ENCODE data around the gene BSCL2.
A peak's percentile ranks its signal among the peaks of the same experiment; 100 is the strongest.
"Not testable (repeated sequence)": the region's sequence is repeated elsewhere in the genome, so short reads cannot be mapped to it uniquely, and the experiment has no call there.

Gene BSCL2

DNA sequence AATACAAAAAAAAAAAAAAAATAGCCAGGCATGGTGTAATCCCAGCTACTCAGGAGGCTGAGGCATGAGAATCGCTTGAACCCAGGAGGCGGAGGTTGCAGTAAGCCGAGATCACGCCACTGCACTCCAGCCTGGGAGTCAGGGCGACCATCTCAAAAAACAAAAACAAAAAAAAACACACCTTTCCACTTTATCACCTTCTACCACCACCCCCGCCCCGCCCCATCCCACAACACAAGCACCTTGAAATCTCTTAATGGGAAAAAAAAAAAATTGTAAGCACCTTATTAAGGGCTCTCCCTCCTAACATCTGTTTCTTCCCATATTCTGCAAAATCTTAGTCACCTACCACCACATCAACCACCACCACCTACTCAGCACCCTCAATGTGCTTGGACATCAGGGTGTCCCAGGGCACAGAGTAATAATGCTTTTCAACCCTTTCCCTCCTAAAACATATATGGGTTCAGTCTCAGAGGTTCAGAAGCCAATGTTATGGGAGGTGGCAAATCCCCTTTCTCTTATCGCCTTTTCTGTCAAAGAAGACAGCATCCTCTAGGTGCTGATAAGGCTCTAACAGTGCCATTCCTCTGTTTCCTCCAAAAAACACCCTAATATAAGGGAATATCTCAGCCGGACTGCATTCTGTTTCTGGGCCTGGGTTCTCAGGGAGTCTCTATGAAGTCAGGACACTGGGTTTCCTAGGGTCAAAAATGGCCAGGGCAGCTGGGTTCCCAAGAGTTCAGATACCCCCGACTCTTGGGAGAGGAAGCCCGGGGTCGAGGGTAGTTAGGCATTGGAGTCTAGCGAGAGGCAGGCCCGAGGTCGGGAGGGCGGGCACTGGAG is 54.8 kb downstream of the BSCL2 start:
- no peak for DNase-seq

DNA sequence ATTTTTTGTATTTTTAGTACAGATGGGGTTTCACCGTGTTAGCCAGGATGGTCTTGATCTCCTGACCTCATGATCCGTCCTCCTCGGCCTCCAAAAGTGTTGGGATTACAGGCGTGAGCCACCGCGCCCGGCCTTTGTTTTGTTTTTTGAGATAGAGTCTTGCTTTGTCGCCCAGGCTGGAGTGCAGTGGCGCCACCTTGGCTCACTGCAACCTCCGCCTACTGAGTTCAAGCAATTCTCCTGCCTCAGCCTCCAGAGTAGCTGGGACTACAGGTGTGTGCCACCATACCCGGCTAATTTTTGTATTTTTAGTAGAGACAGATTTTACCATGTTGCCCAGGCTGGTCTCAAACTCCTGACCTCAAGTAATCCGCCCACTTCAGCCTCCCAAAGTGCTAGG is 56.9 kb downstream of the BSCL2 start:
- DNase-seq, result not testable (repeated sequence)

DNA sequence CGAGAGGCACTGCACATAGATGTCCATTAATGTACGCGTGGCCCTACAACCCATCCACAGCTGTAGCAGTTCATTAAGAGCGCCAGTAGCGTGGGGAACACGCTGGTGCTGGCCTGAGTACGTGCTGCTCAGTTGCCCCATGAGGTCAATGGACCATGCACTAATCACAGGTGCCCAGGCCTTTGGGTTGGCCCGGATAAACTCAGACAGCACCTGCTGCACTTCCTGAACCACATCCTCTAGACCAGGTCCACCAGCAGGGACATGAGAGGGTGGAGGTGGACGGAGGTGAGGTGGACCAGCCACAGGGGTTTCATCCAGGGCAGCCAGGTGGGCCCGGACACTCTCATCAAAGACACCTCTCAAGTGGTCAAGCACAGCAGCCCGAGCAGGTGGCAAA is 57.7 kb downstream of the BSCL2 start:
- DNase-seq, result no peak

DNA sequence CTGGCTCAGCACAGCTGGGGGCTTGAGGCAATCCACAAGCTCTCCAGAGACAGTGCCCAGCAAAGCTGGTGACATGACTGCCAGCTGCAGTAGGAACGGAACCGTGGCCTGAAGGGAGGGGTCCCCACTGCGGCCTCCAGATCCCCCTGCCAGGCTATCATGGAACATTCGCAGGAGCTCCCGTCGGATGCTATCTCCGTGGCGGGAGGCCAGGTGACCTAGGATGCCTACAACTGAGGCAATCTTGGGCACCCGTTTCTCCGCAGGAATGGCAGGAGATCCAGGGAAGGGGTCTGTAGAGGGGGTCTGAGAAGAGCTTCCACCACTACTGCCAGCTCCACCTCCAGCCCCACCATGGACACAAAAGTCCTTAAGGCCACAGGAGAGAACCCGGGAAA is 58.3 kb downstream of the BSCL2 start:
- no peak for DNase-seq

DNA sequence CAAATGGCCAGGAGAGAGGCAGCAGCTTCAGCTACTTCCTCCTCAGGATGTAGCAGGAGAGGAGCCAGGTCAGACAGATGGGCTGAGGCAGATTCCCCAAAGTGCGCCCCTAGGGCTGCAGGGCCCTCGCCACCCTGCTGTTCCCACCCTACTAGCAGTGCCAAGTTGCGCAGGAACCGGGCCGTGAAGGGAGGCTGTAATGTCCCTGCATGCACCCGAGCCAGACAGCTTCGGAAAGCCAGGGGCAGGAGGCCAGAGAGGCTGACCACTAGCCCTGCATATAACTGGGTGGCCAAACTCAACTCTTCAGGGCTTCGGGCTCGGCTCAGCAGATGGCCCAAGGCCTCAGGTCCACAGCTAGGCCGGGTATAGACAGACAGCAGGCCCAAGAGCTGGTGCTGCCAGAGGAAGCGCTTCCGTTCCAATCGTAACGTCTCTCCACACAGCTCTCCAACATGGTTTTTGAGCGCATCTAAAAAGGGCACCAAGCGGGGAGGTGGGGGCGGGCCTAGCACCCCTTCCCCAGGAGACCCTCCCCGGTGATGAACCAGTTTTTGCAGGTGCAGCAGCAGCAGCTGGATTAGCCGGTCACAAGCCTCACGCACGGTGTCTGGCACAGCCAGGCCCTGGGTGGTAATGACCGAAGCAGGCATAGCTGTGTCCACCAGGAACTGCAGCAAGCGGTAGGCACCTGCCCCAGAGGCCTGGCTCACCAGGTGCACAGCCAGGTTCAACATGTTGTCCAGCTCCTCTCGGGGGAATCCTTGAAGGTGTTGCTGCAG is 58.8 kb downstream of the BSCL2 start:
- no peak for DNase-seq

DNA sequence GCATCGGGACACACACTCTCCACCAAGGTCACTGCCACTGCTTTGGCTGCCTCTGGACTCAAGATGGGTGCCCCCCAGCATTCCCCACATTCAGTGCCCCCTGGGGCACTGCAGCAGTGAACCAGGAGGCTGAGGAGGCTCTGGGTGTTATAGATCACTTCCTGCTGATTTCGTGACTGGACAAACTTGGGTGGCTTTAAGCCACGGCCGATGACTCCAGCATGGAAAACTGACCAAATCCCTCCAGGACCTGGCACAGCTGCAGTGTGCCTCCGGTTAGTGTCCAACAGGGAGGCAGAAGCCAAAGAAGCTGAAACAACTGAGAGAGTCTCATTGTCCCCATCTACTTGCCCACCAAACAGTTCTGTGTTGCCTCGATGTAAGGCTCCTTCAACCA is 59.6 kb downstream of the BSCL2 start:
- DNase-seq, result no peak

DNA sequence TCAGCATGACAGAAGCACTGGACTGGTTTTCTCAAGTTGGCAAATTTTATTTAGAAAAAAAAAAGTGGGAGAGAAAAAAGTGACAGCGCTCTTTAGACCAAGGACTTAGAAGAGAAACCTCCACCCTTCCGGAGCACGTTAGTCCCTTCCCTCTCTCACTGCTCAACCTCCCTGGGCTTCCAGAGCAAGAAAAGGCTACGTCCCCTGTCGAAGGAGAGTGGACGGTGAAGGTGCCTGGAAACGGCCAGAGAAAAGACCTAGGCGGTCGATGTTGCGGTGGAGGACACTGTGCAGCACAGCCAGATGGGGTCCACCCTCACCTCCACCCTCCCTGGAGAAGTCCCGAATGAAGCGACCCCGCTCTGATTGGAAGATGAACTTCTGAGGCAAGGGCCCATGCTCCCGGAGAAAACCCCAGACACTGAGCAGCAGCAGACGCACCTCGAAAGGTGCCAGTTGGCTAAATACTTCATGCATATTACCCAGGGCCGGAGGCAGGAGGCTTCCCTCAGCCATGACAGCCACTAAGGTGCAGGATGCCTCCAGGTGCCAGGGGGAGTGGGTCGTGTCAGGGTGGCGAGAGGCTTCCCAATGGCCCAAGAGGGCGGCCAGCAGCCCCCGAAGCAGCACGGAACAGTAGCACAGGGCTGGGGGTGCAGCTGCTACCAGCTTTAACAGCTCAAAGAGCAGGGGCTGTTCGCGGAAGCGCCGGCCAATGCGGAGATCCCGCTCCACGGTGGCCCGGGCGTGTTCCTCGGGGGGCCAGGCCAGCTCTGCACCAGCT is 60.2 kb downstream of the BSCL2 start:
- no peak for DNase-seq

DNA sequence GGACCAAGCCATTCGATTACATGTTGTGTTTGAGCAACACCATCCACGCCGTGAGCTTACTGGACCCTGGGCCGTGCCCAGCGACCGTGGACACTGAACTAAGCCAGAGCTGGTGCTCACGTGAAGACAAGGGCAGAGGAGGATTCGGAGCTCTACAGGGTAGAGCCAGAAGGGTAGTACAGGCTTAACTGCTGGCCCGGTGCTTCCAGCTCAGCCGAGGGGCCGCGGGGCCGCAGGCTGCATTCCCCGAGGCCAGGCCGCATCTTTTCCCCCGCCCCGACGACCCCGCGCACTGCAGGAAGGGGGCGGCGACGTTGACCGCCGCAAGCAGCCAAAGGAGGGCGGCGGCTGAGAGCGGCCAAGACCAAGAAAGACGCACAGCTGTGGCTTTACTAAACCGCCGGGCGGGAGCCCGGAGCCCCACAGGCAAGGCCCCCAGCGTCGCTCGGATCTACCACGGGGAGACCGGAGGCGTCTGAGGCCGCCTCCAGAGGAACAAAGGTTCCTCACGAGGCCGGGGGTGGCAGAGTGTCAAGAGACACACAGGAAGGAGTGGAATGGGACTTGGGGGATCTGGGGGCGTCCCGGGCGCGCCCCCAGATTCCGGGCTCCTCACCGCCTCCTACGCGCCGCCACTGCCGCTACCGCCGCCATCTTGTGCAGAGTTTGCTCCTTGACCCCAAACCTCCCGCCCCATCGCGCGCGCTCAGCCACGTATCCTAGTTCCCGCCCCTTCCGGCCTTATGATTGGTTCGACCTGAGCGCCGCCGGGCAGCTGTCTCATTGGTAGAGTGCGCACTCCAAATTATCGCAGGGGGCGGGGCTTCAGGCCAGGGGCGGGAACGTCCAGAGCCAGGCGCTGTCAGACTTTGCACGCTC is 61.0 kb downstream of the BSCL2 start, which contains the start of gene GANAB:
GANAB (minus strand) TSS at position 668 of the 879 bp plus-strand sequence; CDS start at position 654, 14 bp downstream.
- DNase-seq, result peak; percentile 99

DNA sequence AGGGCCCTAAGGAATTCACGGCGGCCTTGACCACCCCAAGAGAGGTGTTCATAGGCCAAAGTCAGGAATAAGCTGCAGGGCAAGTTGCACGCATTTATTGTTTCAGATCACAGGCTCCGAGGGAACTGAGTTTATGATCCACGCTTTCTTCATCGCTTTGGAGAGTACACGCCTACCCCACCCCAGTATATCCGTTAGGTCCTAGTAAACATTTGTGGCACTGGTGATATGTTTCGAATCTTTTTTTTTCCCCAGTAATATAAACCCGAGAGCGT is 61.6 kb downstream of the BSCL2 start:
- DNase-seq, result no peak

DNA sequence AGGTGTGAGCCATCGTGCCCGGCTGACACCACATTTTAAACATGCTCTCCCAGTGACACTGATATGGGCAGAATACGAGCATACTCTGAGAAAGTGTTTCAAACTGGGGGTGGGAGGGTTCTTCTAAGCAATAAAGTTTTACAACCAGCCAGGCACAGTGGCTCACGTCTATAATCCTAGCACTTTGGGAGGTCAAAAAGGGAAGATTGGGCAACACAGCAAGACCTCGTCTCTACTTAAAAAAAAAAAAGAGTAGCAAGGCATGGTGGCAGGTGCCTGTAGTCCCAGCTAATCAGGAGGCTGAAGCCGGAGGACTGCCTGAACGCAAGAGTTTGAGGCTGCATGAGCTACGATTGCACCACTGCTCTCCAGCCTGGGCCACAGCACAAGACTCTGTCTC is 63.0 kb downstream of the BSCL2 start:
- no peak for DNase-seq
